NCI-H2196 treated with DMSO at 0.1 percent for 48 hours (cell line): ENCODE data around the gene ULK3.

Experiments used
- DNase-seq: peaks from one replicate; lab custom pipeline; 2025; ENCODE audit not compliant: unreplicated experiment; lab: John Stamatoyannopoulos, UW

The ULK3 gene

DNA sequence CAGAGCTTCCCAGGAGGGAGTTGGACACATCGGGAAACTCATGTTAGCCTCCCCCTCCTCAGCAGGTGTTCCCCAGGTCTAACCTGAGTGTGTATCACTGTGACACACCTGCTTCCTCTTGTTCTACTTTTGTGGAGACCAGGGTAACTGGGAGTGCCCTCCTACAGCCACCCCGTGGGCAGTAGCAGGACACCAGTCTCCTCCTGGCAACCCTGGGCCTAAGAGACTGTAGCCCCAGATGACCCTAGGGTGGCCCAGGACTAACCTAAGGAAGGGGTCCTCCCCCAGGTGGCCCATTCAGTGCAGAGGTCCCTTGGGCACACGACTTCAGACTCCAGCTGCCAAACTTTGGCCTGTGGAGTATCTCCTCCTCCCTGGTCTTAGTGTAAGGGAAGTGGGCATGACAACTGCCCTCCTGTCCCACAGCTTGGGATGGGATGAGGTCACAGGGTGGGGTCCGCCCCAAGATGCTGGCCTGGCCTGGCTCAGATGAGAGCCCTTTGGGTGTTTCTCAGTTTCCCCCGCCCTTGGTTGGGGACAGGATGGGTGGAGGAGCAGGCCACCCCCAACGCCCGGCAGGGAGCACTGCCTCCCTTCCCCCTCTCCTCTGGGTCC is 56.3 kb downstream of the ULK3 start:
- DNase-seq, result no peak
